Effector CD4-positive, alpha-beta T cell (primary cell): ENCODE results near the gene ABCG8.
"Not testable (repeated sequence)": the region's sequence is repeated elsewhere in the genome, so short reads cannot be mapped to it uniquely, and the experiment has no call there.

ENCODE experiments used
- DNase-seq: peaks from one replicate; pipeline ENCODE4 v3.0.0-alpha.2; 2020

ABCG8 gene

DNA sequence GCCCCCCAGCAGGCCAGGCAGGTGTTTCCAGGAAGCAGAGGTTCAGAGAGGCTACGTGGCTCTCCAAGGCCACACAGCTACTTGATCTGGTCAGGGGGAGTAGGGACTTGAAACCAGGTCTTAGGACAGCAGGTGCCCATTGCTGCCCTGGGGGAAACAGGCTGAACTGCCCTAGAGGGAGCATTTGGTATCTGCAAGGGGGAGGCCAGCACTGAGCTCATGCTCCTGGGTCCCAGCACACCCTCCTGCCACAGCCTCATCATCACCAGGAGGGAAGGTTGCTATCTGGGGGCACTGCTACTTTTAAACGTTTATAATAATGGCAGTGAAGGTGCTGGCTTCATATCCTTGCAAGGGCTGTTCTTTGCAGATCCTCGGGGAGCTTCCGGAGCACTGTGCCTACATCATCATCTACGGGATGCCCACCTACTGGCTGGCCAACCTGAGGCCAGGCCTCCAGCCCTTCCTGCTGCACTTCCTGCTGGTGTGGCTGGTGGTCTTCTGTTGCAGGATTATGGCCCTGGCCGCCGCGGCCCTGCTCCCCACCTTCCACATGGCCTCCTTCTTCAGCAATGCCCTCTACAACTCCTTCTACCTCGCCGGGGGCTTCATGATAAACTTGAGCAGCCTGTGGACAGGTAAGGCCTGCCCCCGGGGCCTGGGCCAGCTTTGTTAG, 36.1 kb downstream of the ABCG8 start:
- DNase-seq, result no peak

DNA sequence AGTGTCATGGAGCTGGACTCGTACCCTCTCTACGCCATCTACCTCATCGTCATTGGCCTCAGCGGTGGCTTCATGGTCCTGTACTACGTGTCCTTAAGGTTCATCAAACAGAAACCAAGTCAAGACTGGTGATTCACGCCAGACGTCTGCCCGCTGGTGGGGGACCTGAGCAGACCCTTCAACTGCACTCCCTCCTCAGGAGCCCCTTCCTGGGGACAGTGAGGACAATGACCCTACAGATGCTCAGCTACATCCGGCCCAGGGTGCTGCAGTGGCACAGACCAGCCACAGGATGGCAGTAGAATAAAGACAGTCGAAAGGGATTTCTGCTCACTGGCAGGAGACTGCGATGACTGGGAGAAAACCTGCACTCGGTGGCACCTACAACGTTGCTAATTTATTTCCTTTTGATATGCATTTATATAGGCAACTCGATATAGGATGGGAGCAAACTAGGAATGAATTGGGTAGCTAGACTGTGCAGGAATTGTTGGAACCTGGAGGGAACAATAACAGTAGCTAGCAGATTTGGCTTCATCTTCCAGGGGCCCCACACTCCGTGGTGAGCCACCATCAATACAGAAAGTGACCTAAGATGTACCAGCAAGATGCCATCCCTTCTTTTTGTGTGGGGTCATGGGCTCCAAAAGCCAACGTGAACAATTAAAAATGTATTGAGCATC, 39.2 kb downstream of the ABCG8 start:
- peak; percentile 37 for DNase-seq

DNA sequence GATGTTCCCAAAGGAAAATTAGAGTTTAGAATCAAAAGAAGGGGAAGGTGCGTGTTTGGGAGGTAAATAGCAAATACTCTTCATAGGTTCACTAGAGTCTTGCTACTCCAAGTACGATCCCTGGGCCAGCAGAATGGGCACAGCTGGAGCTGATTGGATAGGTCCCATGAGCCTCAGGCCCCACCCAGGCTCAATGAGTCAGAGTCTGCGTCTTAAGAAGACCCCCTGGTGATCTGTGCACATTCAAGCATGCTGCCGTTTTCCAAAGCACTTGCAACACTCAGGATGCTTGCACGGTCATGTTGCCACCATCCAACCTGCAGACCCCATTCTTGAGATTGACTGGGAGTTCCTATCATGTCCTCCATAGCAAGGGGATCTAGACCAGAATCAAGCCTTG, 40.5 kb downstream of the ABCG8 start:
- no peak for DNase-seq

DNA sequence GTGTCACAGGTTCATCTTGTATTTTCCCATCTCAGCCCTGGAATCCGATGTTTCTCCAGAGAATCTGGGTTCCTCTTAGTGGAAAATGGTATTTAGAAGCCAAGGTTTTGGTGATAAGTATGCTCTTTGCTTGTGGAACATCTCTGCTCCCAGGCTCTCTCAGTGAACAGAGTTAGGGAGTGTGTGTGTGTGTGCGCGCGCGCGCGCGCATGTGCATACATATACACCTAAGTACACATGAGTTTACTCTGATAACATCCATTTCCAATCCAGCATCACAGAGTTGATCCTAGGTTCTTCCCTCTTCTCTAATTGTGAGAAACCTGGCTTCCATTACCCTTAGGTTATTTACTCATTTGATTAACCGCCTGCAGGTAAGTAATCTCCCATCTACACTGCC, 41.7 kb downstream of the ABCG8 start:
- DNase-seq, result no peak

DNA sequence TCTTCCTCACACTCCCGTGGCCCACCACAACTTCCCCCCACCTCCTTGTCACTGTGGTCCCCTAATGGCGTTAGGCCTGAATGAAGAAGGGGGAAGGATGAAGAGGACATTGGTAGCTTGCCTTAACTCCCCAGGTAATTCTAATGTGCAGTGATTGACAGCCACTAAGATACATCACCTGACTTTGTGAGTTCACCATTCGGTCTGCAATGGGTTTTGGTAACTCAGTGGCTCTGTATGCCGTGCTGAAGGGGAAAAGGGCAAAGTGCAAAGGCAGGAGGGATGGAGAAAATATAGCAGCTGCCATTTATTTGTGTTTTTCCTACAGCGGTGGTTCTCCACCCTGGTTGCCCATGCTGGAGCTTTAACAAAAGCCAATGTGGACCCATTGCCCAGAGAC, 42.2 kb downstream of the ABCG8 start:
- no peak for DNase-seq

DNA sequence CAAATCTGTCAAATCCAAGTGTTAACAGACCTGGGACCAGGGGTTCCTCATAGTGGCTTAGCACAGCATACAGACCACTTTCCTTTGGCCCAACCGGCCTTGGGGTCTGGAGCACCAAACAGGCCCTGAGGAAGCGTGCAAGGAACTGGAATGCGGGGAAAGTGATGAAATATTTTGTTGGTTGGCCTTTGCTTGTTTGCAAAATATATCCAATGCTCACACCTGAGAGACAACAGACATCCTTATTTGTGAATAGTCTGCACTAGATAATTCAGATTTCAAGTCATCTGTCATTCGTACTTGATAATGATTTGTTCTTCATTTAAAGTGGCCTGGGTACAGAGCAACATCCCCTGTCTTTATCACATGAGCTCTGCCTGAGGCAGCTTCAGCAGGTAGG, 43.5 kb downstream of the ABCG8 start:
- no peak for DNase-seq

DNA sequence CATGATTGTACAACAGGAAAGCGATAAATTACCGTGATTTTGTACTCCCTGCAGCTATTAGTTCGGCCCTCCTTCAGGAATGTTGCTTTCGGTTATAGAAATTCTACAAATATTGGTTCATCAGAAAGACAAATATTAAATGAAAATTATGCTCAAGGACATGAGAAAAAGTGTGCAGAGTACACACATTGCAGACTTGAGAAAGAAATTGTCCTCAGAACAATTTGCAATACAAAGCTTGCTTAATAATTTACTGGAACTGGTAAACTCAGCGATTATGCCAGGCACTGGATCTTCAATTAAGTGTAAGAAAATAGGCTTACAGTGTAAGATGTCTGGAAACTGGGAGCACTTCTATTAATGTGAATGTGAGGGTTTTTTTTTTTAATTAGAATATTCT, 45.9 kb downstream of the ABCG8 start:
- DNase-seq, result no peak

DNA sequence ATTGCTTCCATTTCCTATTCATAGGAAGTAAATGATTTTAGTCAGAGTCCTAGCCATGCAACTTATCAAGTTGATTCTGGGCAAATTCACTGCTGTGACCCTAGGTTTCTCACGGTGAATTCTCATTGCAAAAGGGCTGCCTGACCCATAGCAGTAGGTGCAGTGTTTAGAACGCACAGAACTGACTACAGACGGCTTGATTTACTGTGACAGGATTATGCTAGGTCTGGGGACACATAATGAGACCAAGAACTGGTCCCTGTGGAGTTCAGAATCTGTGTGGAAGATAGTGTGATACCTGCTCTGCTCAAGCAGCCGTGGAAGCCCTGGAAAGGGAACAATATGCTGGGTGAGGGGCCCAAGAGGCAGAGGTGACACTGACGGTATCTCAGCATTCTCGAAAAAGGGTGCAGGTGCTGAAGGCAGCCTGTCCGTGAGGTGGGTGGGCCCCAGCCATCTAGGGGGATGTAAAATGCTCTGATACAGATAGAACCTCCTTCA, 46.4 kb downstream of the ABCG8 start:
- no peak for DNase-seq

DNA sequence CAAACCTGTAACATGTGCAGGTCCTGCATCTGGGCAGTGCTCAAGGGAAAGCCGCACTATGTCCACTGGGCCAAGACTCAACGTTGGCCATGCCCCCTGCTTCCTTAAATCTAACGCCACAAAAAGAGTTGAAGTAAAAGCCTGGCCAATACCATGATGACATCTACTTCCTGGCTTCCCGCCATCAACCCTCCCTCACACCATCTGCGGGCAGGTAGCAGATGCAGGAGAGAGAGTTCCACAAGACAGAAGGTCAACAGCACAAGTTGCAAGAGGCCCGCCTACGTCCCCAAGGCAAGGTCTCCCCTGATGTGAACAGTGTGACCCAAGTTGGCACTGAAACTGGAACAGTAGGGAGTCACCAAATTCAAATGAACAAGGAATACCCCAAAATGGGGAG, 48.4 kb downstream of the ABCG8 start:
- no peak for DNase-seq

DNA sequence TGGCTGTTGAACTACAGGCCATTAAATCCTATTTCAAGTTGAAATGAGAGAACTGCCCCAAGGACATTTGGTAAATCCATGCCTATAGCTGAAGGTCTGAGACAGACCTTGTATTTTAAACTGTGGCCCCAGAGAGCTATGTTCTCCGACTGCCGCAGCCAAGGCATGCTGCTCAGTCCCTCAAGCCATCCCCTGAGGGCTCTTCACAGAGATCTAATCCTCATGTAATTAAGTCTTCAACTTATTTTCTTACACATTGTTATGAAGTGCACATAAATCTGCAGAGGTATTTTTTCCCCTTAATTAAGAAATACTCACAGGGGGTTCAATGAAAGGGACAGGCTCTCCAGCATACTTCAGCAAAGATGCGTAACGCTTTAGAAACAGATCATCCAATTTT, 50.6 kb downstream of the ABCG8 start:
- DNase-seq, result no peak

DNA sequence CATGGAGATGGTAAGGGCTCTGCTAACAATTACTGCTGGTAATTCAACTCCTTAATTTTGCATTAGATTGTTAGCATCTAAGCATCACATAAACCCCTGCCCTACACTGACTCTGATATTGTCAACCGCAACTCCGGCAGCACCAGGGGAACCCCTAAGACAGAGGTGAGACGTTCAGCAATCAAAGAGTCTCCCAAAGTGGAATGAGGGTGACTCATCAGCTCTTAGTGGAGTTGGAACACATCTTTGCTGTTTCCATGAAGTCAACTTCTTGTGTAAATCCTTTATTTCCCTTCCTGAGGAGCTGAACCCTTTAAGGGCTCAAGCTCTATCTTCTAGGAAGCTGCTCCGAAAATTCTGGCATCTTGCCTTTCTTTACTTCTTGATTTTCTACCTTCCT, 52.1 kb downstream of the ABCG8 start:
- no peak for DNase-seq

DNA sequence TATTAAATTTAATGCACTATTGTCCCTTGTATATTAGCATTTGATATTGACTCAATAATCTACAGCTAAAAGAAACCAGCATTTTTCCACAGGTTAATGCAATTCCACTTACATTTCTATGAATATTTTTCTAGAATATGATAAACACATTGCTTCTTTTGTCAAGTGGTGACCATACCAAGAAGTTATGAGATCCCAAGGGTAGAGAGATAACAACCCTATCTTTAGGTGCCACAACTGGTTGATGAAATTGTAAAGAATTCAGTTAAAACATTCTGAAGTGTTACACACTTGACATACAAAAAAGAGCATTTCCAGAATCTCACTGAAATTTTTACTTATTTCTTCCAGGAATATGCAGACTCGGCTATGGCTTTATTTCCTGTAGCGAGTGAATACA, 56.0 kb downstream of the ABCG8 start:
- no peak for DNase-seq

DNA sequence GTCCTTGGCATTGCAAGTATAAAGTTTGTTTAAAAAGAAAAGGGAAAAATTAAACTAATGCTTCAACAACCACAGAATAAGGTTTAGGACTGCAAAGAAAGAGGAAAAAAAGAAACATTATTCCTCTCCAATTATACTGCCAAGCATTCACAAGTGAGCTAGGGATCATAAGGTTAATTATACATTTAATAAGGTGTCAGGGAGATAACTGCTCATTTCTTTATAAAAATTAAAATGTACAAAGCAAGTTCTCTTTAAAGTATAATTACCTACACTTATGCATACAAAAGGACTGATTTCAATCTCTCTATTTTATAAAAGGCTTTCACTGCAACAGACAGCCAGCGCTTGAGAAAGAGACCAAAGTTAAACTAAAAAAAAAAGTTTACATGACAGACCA, 58.1 kb downstream of the ABCG8 start:
- DNase-seq, result no peak

DNA sequence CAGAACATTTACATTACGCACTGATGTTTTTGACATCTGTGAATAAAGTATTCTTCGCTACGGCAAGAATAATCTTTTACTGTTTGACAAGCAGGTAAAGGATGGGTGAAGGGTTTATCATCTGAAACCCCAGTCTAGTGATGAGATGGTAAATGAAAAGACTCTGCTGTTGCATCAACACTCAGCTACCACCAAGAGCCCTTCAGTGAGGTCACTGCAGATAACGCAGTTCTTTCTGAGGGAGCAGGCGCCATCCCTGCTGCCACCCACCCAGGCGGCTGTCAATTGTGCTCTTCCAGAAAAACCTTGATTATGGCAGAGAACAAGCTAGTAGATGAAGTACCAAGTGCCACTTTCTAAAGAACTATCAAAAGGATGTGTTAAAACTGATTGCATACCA, 58.7 kb downstream of the ABCG8 start:
- no peak for DNase-seq

DNA sequence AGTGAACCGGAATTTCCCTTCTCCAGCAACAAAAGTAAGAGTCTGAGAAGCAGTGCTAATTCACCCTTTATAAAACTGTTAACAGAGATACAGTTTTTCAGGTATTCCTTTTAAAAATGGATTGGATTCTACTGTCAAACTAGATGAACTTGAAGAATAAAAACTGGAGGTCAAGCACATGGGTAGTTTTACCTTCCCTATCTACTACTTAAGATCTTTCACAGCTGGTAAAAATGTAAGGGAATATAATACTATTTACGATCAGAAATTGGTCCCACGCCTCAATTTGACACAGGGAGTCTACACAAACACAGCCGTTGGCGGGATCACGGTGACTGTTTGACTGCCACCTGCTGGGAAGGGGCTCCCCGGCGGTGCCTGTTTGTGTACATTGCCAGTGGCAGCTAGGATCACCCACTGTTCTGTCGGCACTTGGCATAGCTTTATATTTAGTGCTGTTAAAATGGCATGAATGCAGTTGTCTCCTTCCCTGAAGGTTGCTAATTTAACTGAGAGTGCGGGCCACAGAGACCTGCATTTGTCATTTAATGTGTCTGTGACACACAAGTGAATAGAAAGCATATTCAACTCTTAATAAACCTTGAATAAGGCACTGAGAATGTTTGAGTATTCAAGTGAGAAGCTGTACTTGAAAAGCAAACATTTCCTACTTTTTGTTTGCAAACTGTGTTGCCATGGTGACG, 59.5 kb downstream of the ABCG8 start:
- DNase-seq, result no peak

DNA sequence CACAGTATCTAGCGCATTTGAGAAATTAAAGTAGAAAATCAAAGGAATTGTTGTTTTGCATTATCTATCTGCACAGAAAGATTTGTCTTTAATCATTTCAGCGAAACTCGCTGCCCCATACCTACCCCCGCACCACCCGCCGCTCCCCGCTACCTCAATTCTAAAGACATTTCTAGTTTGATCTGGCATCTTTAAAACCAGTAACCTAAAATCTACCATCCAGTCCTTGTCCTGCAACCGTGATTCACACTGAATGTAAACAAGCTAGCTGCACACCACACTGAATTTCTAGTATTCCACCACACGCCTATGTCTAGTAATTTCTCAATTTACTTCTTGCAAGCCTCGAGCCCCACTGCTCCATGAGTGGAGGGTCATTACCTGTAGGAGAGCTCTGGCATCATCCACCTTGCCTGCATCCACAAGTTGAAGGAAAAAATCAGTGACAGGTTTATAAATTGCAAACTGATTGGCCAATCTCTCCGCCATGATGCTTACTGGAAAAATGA, 60.1 kb downstream of the ABCG8 start:
- no peak for DNase-seq

DNA sequence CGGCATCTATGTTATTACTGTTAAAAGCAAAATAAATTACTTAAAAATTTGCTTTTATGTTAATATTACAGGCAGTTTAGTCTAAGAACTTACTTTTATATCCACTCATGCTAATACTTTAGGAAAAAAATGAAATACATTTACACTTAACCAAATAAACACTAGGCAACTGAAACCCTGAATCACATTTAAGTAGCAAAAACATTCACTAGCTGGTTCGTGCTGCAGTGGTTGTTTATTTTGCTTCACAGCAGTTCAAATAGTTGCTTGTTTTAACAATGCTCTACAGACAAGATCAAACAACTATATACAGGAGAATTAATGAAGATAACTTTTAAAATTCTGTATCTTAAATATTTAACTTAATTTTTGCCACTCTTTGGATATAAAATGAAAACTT, 60.8 kb downstream of the ABCG8 start:
- no peak for DNase-seq

DNA sequence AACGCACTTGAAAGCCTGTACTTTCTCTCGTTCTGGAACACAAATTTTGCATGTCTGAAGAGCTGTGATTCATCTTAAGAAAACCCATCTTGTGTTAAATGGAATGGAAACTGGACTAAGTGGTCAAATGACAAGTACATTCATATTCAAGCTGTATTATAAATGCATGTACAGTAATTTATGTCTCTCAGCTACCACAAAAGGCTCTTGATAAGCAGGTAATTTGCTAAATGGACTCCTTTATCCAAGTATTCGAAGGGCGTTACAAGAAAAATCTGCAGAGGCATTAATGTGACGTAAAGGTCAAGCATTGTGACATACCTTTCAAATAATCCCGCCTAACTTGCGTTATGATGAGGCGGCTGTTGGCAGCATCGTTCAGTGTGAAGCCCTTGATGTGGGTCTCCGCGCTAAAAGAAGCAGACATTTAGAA, 66.6 kb downstream of the ABCG8 start:
- no peak for DNase-seq

DNA sequence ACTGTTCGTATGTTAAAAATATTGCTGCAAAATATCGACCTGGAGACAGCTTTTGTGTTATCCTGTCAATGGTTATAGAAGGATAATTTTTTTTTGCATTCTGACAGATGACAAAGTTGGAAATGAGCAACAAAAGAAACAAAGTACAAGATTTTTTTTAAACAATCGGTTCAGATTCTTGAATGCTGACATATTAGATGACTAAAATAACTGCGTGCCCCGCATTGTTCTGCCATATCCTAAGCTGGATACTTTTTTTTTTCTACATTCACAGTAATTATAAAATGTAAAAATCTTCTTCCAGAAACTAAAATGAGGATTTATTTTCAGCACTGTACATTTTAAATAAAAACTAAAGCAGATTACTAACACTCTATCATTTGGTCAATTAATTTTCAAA, 67.1 kb downstream of the ABCG8 start:
- no peak for DNase-seq

DNA sequence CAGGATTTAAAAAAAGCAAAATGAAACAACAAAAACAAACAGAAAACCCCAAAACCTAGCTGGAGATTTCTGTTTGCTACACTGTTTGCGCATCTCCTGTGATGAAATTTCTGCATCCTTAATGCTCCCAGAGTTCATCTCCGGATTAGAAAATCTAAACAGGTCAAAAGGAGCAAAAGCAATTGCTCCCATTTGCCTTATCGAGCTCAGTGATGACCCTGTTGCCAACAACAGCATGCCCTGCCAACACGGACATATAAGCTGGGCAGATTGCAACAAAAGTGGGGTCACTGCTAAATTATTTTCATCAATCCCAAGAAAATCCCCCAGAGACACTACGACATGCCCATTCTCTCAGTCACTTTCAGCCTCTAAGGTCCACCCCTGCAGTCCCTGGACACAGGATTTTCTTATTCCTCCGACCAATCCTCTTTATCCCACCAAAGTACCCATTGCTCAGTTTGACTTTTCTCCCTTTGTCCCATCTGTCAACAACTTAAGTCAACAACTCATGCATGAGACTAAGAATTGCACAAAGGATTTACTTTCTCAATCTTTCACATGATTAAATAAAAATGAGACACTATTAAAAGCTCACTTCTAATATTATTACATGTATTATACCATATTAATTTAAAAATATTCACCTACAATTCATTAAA, 67.8 kb downstream of the ABCG8 start:
- no peak for DNase-seq

DNA sequence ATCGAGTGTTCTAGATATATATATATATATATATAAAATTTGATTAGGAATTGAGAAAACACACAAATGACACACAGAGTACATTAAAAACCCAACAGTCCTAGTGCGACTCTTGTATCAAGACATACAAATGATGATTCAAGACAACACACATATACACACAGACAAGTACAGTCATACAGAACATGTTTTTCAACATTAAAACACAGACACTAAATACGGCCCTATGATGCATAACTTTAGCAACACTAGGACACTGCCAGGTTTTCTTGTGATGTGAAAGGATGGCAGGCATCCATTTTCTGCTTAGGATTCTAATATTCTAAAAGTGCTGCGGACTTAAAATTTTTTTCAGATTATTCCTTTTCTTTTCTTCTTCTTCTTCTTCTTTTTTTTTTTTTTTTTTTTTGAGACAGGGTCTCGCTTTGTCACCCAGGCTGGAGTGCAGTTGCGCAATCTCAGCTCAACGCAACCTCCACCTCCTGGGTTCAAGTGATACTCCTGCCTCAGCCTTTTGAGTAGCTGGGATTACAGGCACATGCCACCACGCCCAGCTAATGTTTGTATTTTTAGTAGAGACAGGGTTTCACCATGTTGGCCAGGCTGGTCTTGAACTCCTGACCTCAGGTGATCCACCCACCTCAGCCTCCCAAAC, 72.5 kb downstream of the ABCG8 start:
- not testable (repeated sequence) for DNase-seq

DNA sequence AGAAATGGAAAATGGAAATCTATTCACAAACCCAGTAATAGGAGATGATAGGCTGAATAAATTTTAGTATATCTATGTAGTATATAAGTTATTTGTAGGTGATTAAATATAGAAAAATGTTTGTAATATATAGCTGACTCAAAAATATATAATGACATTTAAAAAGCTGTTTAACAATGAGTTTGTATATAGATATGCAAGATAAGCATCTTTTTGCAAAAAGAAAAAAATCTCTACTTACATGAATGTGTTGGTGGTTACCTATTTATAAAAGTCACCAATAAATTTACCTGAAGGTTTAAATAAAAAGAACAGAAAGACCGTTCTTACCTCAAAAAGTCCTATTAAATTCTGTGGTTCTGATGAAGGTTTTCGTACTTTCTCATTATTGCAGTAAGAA, 85.7 kb downstream of the ABCG8 start:
- DNase-seq, result no peak

DNA sequence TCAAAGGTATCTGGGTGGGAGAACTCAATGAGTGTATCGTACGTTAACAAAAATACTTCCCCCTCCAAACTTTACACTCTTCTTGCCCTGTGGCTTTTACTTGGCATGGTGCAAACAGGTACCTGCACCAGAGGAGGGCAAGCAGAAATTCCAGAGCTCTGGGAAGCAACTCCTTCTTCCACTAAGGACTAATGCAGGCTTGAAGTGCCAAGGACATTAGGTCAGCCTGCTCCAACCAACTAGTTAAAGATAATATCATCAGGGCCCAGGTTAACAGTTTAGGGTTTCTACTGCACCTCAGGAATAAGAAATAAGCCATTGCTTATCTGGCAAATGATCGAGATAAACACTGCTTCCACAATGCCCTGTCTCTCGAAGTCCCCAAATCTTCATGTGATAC, 86.7 kb downstream of the ABCG8 start:
- DNase-seq, result no peak
